OCI-LY3 (cell line): ENCODE measurements around the gene ACER2.

ENCODE experiments used
- CTCF ChIP-seq: fragments of 200-600, 300-600 bp; sonication (generic); IDR thresholded peaks from 2 replicates; pipeline ENCODE4 v1.5.1; 2014; ENCODE audit warnings: antibody characterized with exemption, low read length, low read depth
- EZH2phosphoT487 ChIP-seq: fragments of 200-600 bp; shearing (Covaris generic); IDR thresholded peaks from 2 replicates; pipeline ENCODE4 v1.6.1; 2018; ENCODE audit warnings: antibody characterized with exemption, mixed run types, low read depth

GRCh38 chr9:19480345-19480744 is 71.5 kb downstream of the ACER2 start:
- no peak for TF ChIP-seq CTCF
- no peak for TF ChIP-seq EZH2phosphoT487
